ENCODE results near the gene SLC13A4. TPM values are rescaled to one million over a fixed set of nuclear protein-coding genes. Genes with fewer than 3 reads are reported as not detected.
A peak's percentile ranks its signal among the peaks of the same experiment; 100 is the strongest.

The SLC13A4 gene
- total and polyA plus RNA-seq, 2 donors from 2014 or later = not detected

- H3K27ac ChIP-seq (ENCODE audit: low read depth in 2 of 2, low read length in 2 of 2) = no peak overlapping the region
- no peaks in the 10 kb centered on the region for H3K36me3 ChIP-seq (ENCODE audit: control insufficient read depth in 2 of 3, insufficient read depth in 3 of 3, low read length in 3 of 3)
- no peaks in the 10 kb centered on the region for H3K27me3 ChIP-seq (ENCODE audit: control insufficient read depth, insufficient read depth, low read length)
- H3K4me1 ChIP-seq (ENCODE audit: control insufficient read depth in 2 of 3, insufficient read depth in 2 of 3, low read depth in 1 of 3, low read length in 3 of 3) = no peaks in the 10 kb centered on the region
- intact Hi-C loops (cut with DNase I) = no loop called here
- no peak for DNase-seq
- TF ChIP-seq CTCF (IDR thresholded peaks at IDR 0.05; ENCODE audit: borderline replicate concordance, extremely low read depth, insufficient read depth) = no peak
- FAIRE-seq = no peak
- H3K9me3 ChIP-seq (ENCODE audit: control insufficient read depth in 2 of 3, insufficient read depth in 1 of 3, low read length in 3 of 3) = peaks cover 0 to 5% (median 5%) of the 10 kb centered on the region in 3 donors
- H3K9ac ChIP-seq (ENCODE audit: low read length in 3 of 3) = no peak overlapping the region
- H3K4me3 ChIP-seq (ENCODE audit: low read length in 3 of 3) = no peak overlapping the region
Observed at GRCh38 chr7:135773464-135773863, 45.5 kb upstream of the SLC13A4 start.

- Histone ChIP-seq H3K9me3 (ENCODE audit: control insufficient read depth in 2 of 3, insufficient read depth in 1 of 3, low read length in 3 of 3) (no peaks in the 10 kb centered on the region), H3K36me3 (ENCODE audit: control insufficient read depth in 2 of 3, insufficient read depth in 3 of 3, low read length in 3 of 3) (no peaks in the 10 kb centered on the region), H3K4me3 (ENCODE audit: low read length in 3 of 3) (no peak overlapping the region), H3K4me1 (ENCODE audit: control insufficient read depth in 2 of 3, insufficient read depth in 2 of 3, low read depth in 1 of 3, low read length in 3 of 3) (no peaks in the 10 kb centered on the region), H3K27me3 (ENCODE audit: control insufficient read depth, insufficient read depth, low read length) (no peaks in the 10 kb centered on the region), H3K27ac (ENCODE audit: low read depth in 2 of 2, low read length in 2 of 2) (no peak overlapping the region), H3K9ac (ENCODE audit: low read length in 3 of 3) (no peak overlapping the region)
- DNase-seq = peak in 1 of 5 donors; percentile 39
- intact Hi-C loops (cut with DNase I) = no loop called here
- FAIRE-seq = no peak
- TF ChIP-seq CTCF (IDR thresholded peaks at IDR 0.05; ENCODE audit: borderline replicate concordance, extremely low read depth, insufficient read depth) = no peak
Observed at GRCh38 chr7:135772639-135773222, 44.7 kb upstream of the SLC13A4 start.

GRCh38 chr7:135771961-135772638, 44.1 kb upstream of the SLC13A4 start:
- Histone ChIP-seq H3K27ac (ENCODE audit: low read depth in 2 of 2, low read length in 2 of 2) (peak overlapping the region in 1 of 2 donors; percentile 8), H3K27me3 (ENCODE audit: control insufficient read depth, insufficient read depth, low read length) (no peaks in the 10 kb centered on the region), H3K4me3 (ENCODE audit: low read length in 3 of 3) (no peak overlapping the region), H3K4me1 (ENCODE audit: control insufficient read depth in 2 of 3, insufficient read depth in 2 of 3, low read depth in 1 of 3, low read length in 3 of 3) (no peaks in the 10 kb centered on the region), H3K9me3 (ENCODE audit: control insufficient read depth in 2 of 3, insufficient read depth in 1 of 3, low read length in 3 of 3) (no peaks in the 10 kb centered on the region), H3K9ac (ENCODE audit: low read length in 3 of 3) (no peak overlapping the region), H3K36me3 (ENCODE audit: control insufficient read depth in 2 of 3, insufficient read depth in 3 of 3, low read length in 3 of 3) (no peaks in the 10 kb centered on the region)
- no peak for FAIRE-seq
- DNase-seq = no peak
- intact Hi-C loops (cut with DNase I) = no loop called here
- TF ChIP-seq CTCF (IDR thresholded peaks at IDR 0.05; ENCODE audit: borderline replicate concordance, extremely low read depth, insufficient read depth) = no peak
